Measurements from ENCODE around the gene ZNF821.
"Not testable (repeated sequence)": the region's sequence is repeated elsewhere in the genome, so short reads cannot be mapped to it uniquely, and the experiment has no call there.

The ZNF821 gene

DNA sequence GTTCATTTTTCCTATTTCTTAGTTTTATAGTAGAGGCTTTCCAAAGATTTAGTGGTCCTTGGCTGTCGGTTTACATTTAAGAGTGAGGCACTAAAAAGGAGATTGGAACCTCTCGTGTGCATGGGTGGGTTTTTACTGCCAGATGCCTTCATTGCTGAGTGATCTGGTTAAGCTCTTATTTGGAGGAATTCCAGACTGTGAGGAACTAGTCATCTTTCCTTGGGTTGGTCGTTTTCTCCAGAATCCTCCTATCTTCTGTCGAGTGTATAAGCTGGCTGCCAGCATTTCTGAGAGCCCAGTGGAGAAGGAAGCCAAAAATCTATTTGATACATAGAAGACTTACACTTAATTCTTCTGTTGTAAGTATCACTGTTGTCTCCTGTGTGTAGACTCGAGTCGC, 33.9 kb upstream of the ZNF821 start:
- no peak for DNase-seq (ENCODE audit: extremely low spot score)
- CTCF ChIA-PET = interaction anchor here (1.0 to 7.8 kb wide), 7 partner anchors 8 to 43 kb away, joined by 3 to 31 read pairs (median 5); no protein-coding TSS in a partner anchor
- POLR2A ChIA-PET = interaction anchor here (0.6 kb wide), 1 partner anchor 14 kb away, joined by 3 read pairs; no protein-coding TSS in a partner anchor
- TF ChIP-seq, protein P1, sequence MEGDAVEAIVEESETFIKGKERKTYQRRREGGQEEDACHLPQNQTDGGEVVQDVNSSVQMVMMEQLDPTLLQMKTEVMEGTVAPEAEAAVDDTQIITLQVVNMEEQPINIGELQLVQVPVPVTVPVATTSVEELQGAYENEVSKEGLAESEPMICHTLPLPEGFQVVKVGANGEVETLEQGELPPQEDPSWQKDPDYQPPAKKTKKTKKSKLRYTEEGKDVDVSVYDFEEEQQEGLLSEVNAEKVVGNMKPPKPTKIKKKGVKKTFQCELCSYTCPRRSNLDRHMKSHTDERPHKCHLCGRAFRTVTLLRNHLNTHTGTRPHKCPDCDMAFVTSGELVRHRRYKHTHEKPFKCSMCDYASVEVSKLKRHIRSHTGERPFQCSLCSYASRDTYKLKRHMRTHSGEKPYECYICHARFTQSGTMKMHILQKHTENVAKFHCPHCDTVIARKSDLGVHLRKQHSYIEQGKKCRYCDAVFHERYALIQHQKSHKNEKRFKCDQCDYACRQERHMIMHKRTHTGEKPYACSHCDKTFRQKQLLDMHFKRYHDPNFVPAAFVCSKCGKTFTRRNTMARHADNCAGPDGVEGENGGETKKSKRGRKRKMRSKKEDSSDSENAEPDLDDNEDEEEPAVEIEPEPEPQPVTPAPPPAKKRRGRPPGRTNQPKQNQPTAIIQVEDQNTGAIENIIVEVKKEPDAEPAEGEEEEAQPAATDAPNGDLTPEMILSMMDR (IDR thresholded peaks at IDR 0.05; ENCODE audit: control extremely low read depth, extremely low read depth, low read depth, missing control alignments) = no peak

DNA sequence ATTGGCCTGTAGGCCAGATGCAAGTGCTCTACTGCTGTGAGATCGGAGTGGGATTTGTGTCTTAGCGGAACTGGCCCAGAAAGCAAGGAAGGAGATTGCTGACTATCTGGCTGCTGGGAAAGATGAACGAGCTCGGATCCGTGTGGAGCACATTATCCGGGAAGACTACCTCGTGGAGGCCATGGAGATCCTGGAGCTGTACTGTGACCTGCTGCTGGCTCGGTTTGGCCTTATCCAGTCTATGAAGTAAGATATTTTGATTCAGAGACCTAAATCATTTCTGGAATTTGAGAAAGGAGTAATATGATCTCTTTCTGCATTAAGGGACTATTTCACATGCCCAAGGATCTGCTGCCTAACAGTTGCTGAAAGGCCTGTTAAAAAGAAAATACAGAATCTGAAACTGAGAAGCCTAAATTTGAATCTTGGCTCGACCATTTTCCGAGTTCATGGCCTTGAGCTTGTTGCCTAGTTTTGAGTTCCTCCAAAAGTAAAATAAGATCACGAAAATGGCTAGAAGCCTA, 32.5 kb upstream of the ZNF821 start:
- ChIA-PET POLR2A (interaction anchor here (0.7 to 1.8 kb wide), 2 partner anchors 16 to 262 kb away, joined by 3 to 12 read pairs; no protein-coding TSS in a partner anchor), CTCF (interaction anchor here (1.4 to 7.8 kb wide), 6 partner anchors 12 to 45 kb away, joined by 3 to 31 read pairs (median 11); no protein-coding TSS in a partner anchor)
- TF ChIP-seq, protein P1 (IDR thresholded peaks at IDR 0.05; ENCODE audit: control extremely low read depth, extremely low read depth, low read depth, missing control alignments) = no peak
- DNase-seq (ENCODE audit: extremely low spot score) = no peak

DNA sequence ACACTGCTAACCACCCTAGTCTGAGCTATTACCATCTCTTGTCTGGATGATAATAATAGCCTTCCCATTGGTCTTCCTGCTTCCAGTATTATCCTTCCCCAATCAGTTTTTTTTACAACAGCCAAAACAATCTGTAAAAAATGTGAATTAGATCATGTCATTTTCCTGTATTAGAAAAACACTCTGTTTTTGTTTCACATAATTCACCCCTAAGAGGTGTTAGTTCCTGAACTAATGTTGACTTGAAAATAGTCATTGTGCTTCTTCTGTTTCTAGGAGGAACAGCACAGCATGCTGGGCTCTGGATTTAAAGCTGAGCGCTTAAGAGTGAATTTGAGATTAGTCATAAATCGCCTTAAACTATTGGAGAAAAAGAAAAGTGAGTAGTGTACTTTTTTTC, 31.4 kb upstream of the ZNF821 start:
- ChIA-PET CTCF (interaction anchor here (1.9 to 7.8 kb wide), 4 partner anchors 11 to 46 kb away, joined by 10 to 31 read pairs (median 12); no protein-coding TSS in a partner anchor), POLR2A (interaction anchor here (1.8 kb wide), 1 partner anchor 15 kb away, joined by 12 read pairs; no protein-coding TSS in a partner anchor)
- DNase-seq (ENCODE audit: extremely low spot score) = no peak
- TF ChIP-seq, protein P1 (IDR thresholded peaks at IDR 0.05; ENCODE audit: control extremely low read depth, extremely low read depth, low read depth, missing control alignments) = no peak

DNA sequence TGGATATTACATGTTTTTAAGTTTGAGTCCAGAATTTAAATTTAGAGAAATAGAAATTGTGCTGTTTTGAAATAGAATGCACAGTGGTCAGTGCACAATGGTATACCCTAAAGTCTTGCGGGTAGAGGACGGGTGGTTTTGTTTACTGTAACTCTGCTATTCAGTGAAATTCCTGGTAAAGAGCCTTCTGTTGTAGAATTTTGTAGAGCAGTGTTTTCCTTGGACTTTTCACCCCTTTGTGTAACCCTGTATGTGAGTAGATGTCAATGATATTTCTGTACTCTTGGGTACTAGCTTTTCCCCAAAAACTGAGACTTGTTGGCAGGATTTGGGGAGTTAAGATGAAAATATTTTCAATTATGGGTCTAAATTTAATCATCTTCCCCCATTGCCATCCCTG, 30.8 kb upstream of the ZNF821 start:
- ChIA-PET CTCF (interaction anchor here (1.9 to 7.8 kb wide), 2 partner anchors 11 to 15 kb away, joined by 12 to 31 read pairs; no protein-coding TSS in a partner anchor), POLR2A (no interaction called here)
- TF ChIP-seq, protein P1 (IDR thresholded peaks at IDR 0.05; ENCODE audit: control extremely low read depth, extremely low read depth, low read depth, missing control alignments) = no peak
- DNase-seq (ENCODE audit: extremely low spot score) = no peak

DNA sequence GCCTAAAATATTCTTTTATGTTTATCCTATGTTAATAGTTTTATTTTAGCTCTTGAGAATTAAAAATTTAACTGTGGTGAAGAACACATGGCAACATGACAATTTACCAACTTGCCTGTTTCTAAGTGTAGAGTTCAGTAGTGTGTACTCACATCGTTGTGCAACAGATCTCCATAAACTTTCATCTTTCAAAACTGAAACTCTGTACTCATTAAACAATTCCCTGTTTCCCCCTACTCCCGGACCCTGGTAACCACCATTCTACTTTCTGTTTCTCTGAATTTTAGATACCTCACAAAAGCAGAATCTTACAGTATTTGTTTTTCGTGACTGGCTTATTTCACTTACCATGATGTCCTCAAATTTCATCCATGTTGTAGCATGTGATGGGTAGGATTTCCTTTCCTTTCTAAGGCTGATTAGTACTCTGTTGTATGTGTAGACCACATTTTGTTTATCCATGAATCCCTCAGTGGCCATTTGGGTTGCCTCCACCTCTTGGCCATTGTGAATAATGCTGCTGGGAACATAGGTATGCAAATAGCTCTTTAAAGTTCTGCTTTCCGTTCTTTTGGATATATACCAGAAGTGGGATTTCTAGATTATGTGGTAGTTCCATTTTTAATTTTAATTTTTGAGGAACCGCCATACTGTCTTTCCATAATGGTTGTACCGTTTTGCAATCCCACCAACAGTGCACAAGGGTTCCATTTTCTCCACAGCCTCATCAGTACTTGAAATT, 28.7 kb upstream of the ZNF821 start:
- TF ChIP-seq, protein P1 (IDR thresholded peaks at IDR 0.05; ENCODE audit: control extremely low read depth, extremely low read depth, low read depth, missing control alignments) = no peak
- no peak for DNase-seq (ENCODE audit: extremely low spot score)
- ChIA-PET POLR2A (no interaction called here), CTCF (interaction anchor here (0.9 to 2.3 kb wide), 3 partner anchors 9 to 13 kb away, joined by 3 to 6 read pairs (median 3); no protein-coding TSS in a partner anchor)

DNA sequence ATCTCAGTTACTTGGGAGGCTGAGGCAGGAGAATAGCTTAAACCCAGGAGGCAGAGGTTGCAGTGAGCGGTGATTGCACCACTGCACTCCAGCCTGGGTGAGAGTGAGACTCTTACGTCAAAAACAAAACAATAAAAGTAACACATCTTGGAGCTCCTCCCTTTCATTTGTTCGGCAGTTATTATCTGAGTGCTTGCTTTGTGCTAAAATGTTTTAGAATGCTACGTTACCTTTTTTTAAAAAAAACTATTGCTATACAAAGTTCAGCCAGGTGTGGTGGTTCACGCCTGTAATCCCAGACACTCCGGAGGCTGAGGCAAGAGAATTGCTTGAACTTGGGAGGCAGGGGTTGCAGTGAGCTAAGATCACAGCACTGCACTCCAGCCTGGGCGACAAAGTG, 27.1 kb upstream of the ZNF821 start:
- CTCF ChIA-PET = interaction anchor here (0.6 to 2.3 kb wide), 5 partner anchors 10 to 28 kb away, joined by 3 to 6 read pairs (median 4); no protein-coding TSS in a partner anchor
- POLR2A ChIA-PET = no interaction called here

DNA sequence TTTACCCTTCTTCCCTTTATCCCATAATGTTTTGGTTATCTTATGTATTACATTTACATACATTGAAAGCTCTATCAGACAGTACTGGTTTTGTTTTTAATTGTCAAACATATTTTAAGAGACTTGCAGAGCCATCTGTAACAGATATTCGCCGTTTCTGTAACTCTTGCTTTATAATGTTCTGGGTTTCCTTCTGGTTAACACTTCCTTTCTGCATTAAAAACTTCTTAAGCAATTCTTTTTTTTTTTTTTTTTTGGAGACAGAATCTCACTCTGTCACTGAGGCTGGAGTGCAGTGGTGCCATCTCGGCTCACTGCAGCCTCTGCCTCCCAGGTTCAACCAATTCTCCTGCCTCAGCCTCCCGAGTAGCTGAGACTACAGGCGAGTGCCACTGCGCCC, 21.8 kb upstream of the ZNF821 start:
- ChIA-PET POLR2A (interaction anchor here (0.7 kb wide), 1 partner anchor 20 kb away, joined by 4 read pairs; no protein-coding TSS in a partner anchor), CTCF (interaction anchor here (0.6 to 7.7 kb wide), 3 partner anchors 9 to 23 kb away, joined by 3 to 58 read pairs (median 12); partner anchors contain the start of gene ZNF821)
- DNase-seq (ENCODE audit: extremely low spot score) = not testable (repeated sequence)

More for the DNA sequence above, 27.1 kb upstream of the ZNF821 start:
- TF ChIP-seq, protein P1 (IDR thresholded peaks at IDR 0.05; ENCODE audit: control extremely low read depth, extremely low read depth, low read depth, missing control alignments) = no peak
- DNase-seq (ENCODE audit: extremely low spot score) = no peak
